ENCODE data around the gene PIANP.

Gene PIANP

DNA sequence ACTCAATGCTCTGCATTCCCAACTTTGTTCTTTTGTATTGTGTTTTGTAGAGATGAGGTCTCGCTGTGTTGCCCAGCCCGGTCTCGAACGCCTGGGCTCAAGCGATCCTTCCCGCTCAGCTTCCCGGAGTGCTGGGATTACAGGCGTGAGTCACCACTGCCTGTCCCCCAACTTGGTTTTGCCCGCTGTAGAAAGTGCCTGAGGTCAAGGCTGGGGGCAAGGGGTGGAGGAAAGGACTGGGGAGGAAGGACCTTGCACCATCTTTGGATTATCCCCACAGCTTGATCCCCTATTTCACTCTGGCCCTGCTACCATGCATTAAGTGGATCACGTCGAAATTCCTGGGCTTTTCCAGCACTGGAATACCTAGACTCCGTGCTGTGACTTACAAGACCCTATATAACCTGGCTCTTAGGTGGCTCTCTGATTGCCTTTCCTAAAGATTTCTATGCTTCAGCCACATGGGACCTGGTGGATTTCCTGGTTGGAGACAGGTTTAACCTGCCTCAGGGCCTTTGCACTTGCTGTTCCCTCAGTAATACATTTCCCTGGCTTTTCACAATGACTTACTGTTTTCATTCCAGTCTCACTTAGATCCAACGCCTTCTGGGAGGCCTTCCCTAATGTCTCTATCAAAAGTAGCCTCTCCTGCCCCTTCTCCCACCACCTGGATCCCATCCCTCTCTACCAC lies 608 bp upstream of the PIANP start:
- no peak for DNase-seq

DNA sequence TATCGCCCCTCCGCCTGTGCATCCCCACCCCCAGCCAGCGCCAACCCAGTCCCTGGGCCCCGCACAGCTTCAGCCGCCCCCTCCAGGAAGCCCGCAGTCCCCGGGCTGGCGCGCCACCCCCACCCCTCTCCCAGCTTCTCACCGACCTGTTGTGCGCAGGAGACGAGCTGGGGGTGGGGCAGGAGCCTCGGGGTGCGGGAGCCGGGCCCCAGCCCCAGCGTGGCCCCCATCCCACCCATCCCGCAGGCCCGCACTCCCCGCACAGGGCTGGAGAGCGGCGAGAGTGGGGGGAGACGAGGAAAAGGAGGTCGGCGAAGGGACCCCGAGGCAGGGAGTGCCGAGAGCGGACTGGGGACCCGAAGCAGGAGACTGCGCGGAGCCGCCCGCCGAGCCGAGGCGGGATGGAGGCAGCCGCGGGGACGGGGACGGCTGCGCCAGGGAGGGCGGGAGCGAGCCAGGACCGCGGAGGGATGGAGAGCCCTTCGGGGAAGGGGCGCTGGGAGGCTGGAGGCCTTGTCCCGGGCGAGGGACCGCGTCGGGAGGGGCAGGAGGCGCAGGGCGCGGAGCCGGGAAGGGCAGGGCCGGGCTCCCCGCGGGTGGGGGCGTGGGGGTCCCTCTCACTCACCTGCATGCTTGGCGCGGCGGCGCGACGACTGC lies 498 bp downstream of the PIANP start:
- DNase-seq = no peak

DNA sequence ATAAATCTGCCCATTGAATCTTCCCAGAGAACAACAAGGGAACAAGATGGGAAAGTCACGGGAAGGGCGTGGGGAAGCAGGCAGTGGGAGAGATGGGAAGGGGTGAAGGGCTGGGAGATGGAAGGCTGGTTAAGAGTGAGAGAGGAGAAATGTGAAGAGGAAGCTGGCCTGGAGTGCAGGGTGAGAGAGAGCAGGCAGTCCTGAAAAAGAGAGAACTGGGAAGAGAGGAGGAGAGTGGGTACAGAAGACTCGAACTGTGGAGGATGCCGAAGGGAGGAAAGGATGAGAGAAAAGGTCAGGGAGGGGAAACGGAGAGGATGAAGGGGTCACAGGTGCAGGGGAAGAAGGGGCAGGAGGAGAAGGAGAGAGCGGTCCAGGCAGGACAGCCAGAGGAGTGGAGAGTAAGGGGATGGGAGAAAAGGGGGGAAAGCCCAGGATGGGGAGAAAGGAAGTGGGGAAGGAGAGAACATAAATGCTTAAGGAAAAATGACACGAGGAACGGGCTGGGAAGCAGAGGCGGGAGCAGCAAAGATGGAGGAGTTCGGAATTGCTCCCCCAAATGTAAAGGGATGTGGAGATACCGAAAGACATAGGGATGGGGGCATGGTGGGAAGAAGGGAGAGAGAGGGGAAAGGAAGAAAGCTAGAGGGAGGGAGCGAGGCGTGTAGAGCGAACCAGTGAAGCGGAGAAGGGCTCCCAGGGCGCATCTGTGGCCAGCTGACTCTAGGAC lies 1.2 kb downstream of the PIANP start:
- DNase-seq = no peak

DNA sequence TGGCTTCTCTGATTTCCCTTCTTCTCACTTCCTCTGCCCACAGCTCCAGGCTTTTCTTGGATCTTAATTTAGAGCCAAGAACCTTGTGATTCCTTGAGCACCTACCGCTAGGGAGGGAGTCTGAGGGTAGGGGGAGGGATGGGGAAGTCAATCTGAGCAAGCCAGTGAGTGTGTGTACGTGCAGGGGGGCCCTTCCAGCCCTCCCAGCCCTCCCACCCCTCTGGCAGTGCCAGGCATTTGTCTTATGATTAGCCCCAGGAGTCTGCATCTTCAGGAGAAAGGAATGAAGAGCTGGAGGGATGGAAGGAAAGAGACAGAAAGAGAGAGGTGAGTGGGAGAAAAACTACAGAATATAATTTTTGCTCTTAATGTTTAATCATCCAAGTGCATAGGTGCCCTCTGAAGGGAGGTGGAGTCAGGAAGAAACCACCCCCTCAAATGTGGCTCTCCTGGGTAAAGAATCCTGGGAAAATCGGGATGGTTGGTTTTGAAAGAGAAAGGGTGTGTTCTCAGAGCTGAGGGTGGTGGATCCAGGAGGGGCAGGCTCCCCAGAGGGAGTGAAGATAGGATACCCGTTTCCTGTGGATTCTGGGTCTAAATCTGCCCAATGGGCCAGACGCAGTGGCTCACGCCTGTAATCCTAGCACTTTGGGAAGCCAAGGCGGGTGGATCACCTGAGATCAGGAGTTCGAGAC lies 2.1 kb downstream of the PIANP start:
- DNase-seq = no peak

DNA sequence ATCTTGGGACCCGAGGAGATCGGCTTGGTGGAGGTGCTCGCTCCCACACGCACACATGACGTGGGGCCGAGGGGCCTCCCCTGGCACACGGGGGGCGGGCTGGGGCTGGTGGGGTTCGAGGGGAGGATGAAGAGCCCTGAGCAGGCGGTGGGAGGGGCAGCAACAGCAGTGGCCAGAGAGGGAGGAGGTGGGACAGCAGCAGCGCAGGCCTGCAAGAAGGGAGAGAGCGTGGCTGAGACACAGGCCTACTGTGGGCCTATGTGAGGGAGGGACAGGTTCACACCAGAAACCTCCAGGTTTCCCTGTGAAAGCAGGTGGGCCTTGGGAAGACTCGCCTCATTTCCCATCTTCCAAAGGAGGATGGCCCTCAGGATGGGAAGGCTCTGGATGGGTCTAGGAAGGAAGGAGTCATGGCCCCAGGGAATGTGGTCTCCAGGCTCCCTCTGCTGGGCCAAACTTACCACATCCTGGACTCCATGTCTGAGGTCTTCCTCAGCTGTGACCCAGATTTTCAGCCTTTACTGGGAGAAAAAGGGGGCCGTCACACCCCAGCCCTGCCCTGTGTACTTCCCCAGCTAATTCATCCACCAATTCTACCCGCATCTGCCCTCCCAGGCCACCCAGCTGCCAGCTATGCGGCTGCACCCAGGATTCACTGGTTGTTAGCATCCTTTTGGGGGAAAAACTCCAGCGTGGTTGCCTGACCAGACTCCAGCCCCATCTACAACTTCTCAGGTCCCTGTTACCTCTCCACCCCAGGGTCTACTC lies 2.8 kb downstream of the PIANP start:
- DNase-seq = peak; percentile 59

DNA sequence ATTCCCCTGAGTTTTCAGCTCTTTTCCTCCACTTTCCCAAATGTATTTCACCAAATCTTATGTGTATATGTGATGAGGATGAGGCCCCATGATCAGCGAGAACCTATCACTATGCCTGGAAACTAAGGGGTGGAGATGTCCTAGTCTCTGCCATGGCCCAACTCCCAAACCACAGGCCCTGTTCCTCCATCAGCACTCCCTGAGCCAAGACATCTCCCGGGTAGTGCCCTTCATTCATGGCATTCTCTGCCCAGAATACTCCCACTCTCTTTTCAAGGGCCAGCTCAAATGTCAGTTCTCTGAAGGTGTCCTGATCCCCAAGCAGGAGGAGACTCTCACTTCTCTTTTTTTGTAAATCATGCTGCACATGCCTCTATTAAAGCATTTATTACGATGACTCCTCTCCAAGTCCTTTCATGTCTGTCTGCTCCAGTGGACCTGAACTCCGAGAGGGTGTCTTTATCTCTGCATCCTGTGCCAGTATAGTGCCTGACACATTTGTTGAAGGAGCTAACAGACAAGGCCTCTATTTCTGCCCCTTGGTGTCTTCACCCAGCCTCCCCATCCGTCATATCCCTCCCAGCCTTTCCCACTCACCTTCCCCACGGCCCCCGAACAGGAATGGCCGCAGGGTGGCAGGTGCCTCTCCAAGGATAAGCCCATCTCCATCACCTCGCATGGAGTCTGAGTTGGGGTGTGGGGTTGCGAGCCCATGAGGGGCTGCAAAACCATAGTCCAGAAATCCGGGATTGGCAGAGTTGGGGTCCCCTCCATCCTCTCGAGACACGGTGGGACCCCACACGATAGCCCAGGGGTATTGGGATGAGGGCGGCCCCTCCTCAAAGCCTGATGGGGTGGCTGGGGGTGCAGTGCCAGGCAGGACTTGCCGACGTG lies 3.7 kb downstream of the PIANP start:
- DNase-seq = no peak

DNA sequence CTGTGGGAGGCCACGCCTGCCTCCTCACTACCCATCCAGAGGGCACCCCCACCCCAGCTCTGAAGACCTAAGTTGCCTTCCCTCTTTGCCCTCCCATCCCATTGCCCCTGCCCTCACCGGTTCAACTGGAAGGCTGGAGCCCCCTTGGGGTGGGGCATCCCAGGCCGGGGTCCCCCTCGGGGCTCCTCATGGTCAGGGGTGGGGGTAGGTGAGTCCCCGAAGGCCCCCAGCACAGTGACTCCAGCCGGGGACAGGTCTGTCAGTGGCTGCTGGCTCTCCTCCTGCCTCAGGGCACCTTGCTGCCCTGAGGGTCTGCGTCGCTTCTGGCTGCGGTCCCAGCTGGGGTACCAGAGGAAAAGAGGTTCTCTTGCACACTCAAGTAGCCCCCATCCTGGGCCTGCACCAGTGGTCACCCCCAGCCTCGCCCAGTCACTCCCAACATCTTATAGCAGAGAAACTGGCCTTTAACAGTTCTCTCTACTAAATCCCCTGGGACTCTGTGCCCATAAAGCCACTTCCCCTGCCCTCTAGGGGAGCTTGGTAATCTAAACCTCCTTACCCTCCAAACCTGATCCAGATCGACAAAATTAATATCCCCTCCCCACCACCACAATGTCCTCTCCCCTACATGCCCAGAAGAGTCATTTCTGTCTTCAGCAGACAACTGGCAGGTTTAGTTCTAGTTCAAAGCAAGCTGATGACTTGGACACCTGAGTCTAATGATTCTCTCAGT lies 5.1 kb downstream of the PIANP start:
- DNase-seq = no peak

DNA sequence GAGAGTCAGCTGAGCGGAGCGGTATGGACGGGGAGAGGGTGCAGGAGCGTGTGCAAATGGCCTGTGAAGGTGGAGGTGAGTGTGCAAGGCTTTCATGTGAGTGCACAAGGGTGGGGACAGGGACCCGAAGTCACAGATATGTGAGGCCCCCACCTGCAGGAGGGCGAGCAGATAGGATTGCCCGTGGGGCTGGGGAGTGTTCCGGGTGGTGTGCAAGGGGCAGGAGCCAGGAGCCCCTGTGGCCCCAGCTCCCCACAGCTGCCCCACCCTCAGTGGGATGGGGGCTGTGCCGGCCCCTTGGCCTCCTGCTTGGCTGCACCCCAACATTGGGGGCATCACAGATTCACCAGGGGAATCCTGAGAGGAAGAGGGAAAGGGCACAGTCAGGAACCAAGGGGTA lies 5.9 kb downstream of the PIANP start:
- DNase-seq = no peak

DNA sequence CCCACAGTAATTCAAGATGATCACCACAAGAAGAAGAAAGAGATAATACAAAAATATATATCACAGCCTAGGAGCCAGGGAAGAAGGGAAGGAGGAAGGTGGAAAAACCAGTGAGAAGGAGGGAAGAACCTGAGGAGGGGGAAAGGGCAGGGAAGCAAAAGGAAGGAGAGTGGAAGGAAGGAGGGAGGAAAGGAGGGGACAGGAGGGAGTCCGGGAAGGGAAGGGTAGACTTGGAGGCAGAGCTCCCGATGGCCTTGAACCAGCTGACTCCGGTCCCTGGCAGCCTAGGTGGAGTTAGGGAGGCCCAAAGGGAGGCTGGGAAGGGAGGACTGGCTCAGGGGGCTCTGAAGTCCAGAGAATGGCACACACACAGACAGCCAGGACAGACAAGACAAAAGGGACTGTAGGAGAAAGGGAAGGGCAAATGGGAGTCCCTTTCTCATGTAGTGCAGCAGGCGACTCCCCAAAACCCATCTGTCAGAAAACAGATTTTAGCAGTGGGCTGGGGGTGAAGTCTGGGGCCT lies 6.7 kb downstream of the PIANP start:
- no peak for DNase-seq

DNA sequence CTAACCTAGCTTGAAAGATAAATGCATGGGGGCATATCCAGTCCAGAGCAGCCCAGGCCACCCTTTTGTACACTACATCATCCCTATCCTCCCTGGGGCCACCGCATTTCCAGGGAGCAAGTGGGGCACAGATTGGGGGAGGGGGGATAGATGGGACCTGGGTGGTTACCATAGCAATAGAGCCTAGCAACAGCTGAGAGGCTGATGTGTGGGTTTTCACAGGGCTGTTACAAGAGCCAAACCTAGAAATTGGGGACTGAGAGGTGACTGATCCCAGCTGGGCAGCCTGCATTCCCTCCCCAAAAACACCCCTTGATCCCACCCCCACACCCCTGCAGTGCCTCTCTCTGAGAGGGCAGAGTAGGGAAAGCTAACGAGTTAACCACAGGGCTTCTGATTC lies 7.7 kb downstream of the PIANP start:
- DNase-seq = no peak

DNA sequence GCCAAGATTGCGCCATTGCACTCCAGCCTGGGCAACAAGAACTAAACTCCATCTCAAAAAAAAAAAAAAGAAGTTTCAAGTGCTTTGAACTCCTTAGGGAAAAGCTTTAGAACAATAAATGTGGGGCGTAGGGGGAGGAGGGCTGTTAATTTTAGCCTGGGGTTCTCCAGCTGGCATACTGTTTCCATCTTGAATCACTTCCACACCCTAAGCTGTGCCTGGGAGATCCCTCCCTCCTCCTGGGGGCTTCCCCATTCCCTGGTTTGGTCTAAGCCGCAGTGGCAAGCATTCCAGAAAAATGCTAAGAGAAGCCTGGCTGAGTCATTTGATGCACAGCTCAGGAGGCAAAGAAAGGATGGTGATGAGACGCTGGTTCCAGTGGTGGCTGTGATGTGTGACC lies 9.1 kb downstream of the PIANP start:
- no peak for DNase-seq

DNA sequence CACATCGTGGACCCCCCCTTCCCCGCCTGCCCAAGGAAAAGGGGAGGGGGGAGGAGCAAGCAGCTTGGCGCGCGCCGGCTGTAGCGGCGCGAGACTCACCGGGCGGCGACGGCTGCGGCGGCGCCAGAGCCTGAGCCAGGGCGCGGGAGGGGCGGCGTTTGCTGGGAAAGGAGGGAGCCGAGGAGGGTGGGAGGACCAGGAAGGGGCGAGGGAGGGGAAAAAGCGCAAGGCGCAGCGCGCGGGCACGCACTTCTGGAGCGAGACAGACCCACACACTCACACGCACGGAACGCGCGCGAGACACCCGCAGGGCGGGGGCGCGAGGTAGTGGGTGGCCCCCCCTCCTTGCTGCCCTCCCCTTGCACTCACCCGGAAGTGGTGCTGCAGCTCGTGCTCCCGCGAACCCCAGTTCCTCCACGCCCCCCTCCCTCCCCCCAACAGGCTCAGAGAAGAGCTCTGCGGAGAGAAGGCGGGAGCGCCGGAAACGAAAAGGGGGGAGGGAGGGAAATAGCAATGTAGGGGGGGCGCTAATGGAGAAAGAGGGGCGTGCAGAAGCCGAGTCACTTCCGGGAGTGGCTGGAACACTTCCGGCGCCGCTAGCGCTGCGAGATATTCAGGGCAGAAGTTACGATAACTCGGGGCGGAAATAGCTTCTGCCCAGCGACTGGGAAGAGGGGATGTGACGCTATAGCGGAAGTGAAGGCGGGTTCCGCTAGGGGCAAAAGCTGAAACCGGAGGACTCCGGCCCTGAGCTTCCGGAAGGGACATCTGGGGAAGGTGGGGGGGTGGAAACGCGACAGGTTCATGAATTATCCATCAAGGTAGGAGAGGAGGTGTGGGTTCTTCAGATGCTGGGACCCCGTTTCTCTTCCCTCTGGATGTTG lies 11.4 kb downstream of the PIANP start, which contains the start of gene ZNF384:
Gene ZNF384, minus strand, starts transcription at position 377 of the 884 bp plus-strand sequence. CDS start 9,855 bp downstream, outside the sequence.
- DNase-seq = peak; percentile 99

DNA sequence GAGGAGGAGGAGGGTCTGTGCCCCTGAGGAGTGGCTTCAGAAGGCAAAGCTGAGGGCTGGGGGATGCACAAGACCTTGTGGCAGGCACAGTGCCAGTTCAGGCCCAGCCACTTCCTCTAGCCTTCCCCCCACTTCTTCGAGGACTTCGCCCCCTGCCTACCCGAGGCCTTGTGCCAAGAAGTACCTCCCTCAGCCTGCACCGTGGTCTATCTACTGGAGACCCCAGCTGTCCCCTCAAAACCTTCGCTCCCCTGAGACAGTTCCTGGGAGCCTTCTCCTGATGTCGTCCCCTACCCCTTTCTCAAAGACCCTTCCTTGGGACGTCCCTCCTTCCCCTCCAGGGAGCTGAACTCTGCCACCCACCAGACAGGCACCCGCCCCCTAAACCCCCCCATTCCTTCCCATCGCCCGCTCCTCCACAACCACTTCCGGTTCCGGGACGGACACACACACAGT lies 12.0 kb downstream of the PIANP start:
- DNase-seq = no peak

DNA sequence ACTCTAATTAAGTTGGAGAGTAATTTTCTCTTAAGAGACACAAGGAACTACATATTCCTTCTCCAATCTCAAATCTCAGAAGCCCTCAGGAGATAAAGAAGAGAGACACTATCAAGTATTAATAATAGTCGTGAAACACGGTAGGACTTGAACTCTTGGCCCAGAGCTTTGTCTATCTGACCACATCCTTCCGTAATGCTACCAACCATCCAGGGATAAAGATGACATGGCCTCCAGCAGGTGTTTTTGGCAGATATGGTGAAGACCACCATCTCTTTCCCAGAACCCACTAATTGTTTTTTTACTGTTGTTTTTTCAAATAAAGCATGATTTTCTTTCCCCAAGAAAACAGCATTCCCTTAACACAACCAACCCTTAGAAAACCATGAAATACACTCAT lies 14.8 kb downstream of the PIANP start:
- no peak for DNase-seq

DNA sequence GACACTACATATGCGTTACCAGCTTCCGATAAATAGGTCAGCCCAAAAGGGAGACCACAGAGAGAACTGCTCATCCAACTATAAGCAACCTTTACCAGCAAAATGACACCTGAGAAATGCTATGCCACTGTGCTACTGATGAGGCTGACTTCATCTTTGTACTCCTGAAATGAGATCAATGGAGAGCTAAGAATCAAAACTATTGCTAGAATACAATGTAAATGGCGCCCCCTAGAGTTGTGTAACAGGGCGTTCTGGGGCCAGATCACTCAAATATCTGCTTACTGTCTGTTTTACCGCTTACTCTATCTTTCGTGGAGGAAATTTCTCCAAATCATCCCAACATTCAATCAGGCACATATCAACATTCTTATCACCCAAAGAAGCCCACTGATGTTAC lies 16.0 kb downstream of the PIANP start:
- peak; percentile 84 for DNase-seq

DNA sequence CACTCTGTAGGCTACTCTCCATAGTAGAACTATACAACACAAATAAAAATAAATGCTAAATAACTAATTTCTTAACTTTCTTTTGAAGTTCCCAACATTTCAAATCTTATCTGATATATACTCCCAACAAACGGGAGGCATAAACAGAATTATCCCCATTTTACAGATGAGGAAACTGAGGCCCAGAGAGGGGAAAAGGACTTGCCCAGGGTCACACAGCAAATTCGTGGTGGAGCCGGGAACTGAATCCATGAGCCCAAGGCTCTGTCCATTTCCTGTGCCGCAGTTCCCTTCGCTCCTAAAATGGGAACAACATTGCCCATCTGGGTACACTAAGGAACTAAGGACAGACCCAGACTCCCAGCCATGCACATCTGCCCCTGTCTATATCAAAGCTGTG lies 23.7 kb downstream of the PIANP start:
- DNase-seq = no peak

DNA sequence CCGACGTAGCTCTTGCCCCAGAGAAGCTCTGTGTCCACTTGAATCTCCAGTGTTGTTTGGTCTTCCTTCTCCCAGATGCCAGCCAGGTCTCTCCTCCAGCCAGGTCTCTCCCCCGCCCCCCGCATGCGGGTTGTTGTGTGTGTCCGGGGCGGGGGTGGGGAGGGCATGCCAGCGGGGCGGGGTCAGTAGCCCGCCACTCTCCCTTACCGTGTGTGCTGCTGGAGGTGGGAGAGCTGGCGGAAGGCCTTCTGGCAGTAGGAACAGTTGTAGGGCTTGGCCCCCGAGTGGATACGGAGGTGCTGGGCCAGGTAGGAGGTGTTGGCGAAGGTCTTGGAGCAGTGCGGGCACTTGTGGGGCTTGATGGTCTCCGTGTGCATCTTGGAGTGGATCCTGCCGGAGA lies 28.5 kb downstream of the PIANP start:
- DNase-seq = no peak

DNA sequence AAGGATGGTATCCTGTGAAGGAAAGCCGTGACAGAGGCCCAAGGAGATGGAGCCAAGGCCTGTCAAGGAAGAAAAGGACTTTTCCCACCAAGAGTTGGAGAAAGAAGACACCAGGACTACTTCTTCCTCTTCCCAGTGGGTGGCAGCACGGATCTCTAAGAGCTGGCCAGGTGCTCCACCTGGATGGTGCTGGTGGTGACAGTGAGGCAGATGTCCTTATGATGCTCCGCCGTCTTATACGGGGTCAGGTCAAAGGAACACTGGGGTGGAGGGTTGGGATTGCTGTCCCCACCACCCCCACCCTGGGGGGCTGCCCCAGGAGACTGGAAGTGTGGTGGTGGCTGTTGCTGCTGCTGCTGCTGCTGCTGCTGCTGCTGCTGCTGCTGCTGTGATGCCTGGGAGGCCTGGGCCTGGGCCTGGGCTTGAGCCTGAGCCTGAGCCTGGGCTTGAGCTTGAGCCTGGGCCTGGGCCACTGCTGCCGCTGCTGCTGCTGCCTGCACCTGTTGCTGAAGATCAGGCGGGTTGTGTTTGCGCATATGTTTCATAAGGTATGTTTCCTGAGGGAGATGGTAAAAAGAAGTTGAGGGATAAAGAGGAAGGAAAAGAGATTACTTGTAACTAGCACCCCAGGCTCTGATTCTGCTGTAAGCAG lies 32.9 kb downstream of the PIANP start:
- DNase-seq = no peak

DNA sequence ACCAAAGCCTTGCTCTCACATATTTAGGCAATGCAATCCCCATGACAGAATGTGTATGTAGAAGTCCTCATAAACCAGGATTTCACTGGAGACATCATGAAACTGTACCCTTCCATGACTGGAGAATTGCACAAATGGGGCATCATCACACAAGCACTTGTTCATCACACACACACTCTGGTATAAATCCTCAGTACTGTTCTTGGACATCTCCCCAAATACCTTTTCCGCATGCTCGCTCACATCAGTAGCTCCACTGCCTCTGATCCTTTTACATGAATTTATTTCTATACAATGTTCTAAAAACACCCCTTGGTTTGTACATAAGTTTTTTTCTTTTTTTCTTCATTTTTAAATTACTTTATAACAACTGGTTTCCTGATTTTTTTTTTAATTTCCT lies 34.4 kb downstream of the PIANP start:
- DNase-seq = no peak

Data from OCI-M1 (cell line).